Colon (tissue), 2 donors: Measurements from ENCODE around the gene PRLHR.

ENCODE experiments used
- FAIRE-seq: peaks from 2 replicates; lab custom pipeline; 2012; peaks lifted over from hg19 to GRCh38; lab: Jason Lieb, UNC
- donor health status: control.
- donor health status: control.

Gene PRLHR

GRCh38 chr10:118587881-118588651 is 7.4 kb downstream of the PRLHR start:
- FAIRE-seq: no peak

- no peak for FAIRE-seq
Observed at GRCh38 chr10:118586911-118587310, 8.5 kb downstream of the PRLHR start.

GRCh38 chr10:118585794-118586193 is 9.7 kb downstream of the PRLHR start:
- no peak for FAIRE-seq

- no peak for FAIRE-seq
Observed at GRCh38 chr10:118585234-118585633, 10.2 kb downstream of the PRLHR start.

- FAIRE-seq: no peak
Observed at GRCh38 chr10:118584181-118584954, 11.1 kb downstream of the PRLHR start.

- FAIRE-seq: no peak
Observed at GRCh38 chr10:118583611-118584010, 11.8 kb downstream of the PRLHR start.

GRCh38 chr10:118582511-118582910 is 12.9 kb downstream of the PRLHR start:
- FAIRE-seq: no peak

- no peak for FAIRE-seq
Observed at GRCh38 chr10:118581340-118581739, 14.1 kb downstream of the PRLHR start.

- no peak for FAIRE-seq
Observed at GRCh38 chr10:118580702-118581101, 14.7 kb downstream of the PRLHR start.

- FAIRE-seq: no peak
Observed at GRCh38 chr10:118573512-118573911, 21.9 kb downstream of the PRLHR start.

- FAIRE-seq: no peak
Observed at GRCh38 chr10:118572256-118573041, 23.0 kb downstream of the PRLHR start.

GRCh38 chr10:118571123-118571522 is 24.3 kb downstream of the PRLHR start:
- no peak for FAIRE-seq

- FAIRE-seq: no peak
Observed at GRCh38 chr10:118570591-118570990, 24.9 kb downstream of the PRLHR start.

- no peak for FAIRE-seq
Observed at GRCh38 chr10:118569882-118570252, 25.6 kb downstream of the PRLHR start.

GRCh38 chr10:118569241-118569881 is 26.1 kb downstream of the PRLHR start:
- no peak for FAIRE-seq

- FAIRE-seq: no peak
Observed at GRCh38 chr10:118568327-118568848, 27.1 kb downstream of the PRLHR start.

GRCh38 chr10:118567701-118568248 is 27.7 kb downstream of the PRLHR start:
- FAIRE-seq: no peak

GRCh38 chr10:118566911-118567310 is 28.5 kb downstream of the PRLHR start:
- no peak for FAIRE-seq

- no peak for FAIRE-seq
Observed at GRCh38 chr10:118565301-118566075, 30.0 kb downstream of the PRLHR start.

- FAIRE-seq: no peak
Observed at GRCh38 chr10:118564652-118565051, 30.8 kb downstream of the PRLHR start.

GRCh38 chr10:118564114-118564513 is 31.3 kb downstream of the PRLHR start:
- FAIRE-seq: no peak
